ENCODE data around the gene FEM1C.

The FEM1C gene

GRCh38 chr5:115544436-115545350 is at the start of gene FEM1C:
Gene FEM1C, minus strand, starts transcription at chr5:115544775. Its CDS starts 1,282 bp downstream, at chr5:115543493.
- peak; percentile 92 to 99 for DNase-seq (ENCODE audit: low read depth in 1 of 2, low spot score in 1 of 2)

GRCh38 chr5:115589043-115589442 is 44.5 kb upstream of the FEM1C start:
- DNase-seq (ENCODE audit: low read depth in 1 of 2, low spot score in 1 of 2), result no peak

GRCh38 chr5:115588640-115589039 is 44.1 kb upstream of the FEM1C start:
- DNase-seq (ENCODE audit: low read depth in 1 of 2, low spot score in 1 of 2), result no peak

- DNase-seq (ENCODE audit: low read depth in 1 of 2, low spot score in 1 of 2), result no peak
These were observed 42.1 kb upstream of the FEM1C start for GRCh38 chr5:115586525-115587146.

GRCh38 chr5:115585265-115585664 is 40.7 kb upstream of the FEM1C start:
- no peak for DNase-seq (ENCODE audit: low read depth in 1 of 2, low spot score in 1 of 2)

GRCh38 chr5:115584501-115584900 is 39.9 kb upstream of the FEM1C start:
- DNase-seq (ENCODE audit: low read depth in 1 of 2, low spot score in 1 of 2), result no peak

- no peak for DNase-seq (ENCODE audit: low read depth in 1 of 2, low spot score in 1 of 2)
These were observed 38.9 kb upstream of the FEM1C start for GRCh38 chr5:115583474-115583873.

- DNase-seq (ENCODE audit: low read depth in 1 of 2, low spot score in 1 of 2), result no peak
These were observed 36.4 kb upstream of the FEM1C start for GRCh38 chr5:115580941-115581340.

- no peak for DNase-seq (ENCODE audit: low read depth in 1 of 2, low spot score in 1 of 2)
These were observed 35.2 kb upstream of the FEM1C start for GRCh38 chr5:115579747-115580173.

GRCh38 chr5:115579216-115579615 is 34.6 kb upstream of the FEM1C start:
- DNase-seq (ENCODE audit: low read depth in 1 of 2, low spot score in 1 of 2), result no peak

- no peak for DNase-seq (ENCODE audit: low read depth in 1 of 2, low spot score in 1 of 2)
These were observed 34.1 kb upstream of the FEM1C start for GRCh38 chr5:115578657-115579056.

GRCh38 chr5:115577741-115578140 is 33.2 kb upstream of the FEM1C start:
- DNase-seq (ENCODE audit: low read depth in 1 of 2, low spot score in 1 of 2), result no peak

- DNase-seq (ENCODE audit: low read depth in 1 of 2, low spot score in 1 of 2), result no peak
These were observed 32.8 kb upstream of the FEM1C start for GRCh38 chr5:115577329-115577728.

- DNase-seq (ENCODE audit: low read depth in 1 of 2, low spot score in 1 of 2), result no peak
These were observed 30.8 kb upstream of the FEM1C start for GRCh38 chr5:115575167-115576070.

GRCh38 chr5:115573133-115573532 is 28.6 kb upstream of the FEM1C start:
- DNase-seq (ENCODE audit: low read depth in 1 of 2, low spot score in 1 of 2), result no peak

GRCh38 chr5:115571441-115571878 is 26.9 kb upstream of the FEM1C start:
- no peak for DNase-seq (ENCODE audit: low read depth in 1 of 2, low spot score in 1 of 2)

GRCh38 chr5:115568668-115569067 is 24.1 kb upstream of the FEM1C start:
- no peak for DNase-seq (ENCODE audit: low read depth in 1 of 2, low spot score in 1 of 2)

GRCh38 chr5:115565233-115565632 is 20.7 kb upstream of the FEM1C start:
- DNase-seq (ENCODE audit: low read depth in 1 of 2, low spot score in 1 of 2), result no peak

- no peak for DNase-seq (ENCODE audit: low read depth in 1 of 2, low spot score in 1 of 2)
These were observed 16.6 kb upstream of the FEM1C start for GRCh38 chr5:115561176-115561575.

GRCh38 chr5:115559524-115559923 is 14.9 kb upstream of the FEM1C start:
- no peak for DNase-seq (ENCODE audit: low read depth in 1 of 2, low spot score in 1 of 2)

- no peak for DNase-seq (ENCODE audit: low read depth in 1 of 2, low spot score in 1 of 2)
These were observed 13.9 kb upstream of the FEM1C start for GRCh38 chr5:115558388-115558956.
